ENCODE measurements around the gene SIGLEC1. TPM values are rescaled to one million over a fixed set of nuclear protein-coding genes. Genes with fewer than 3 reads are reported as not detected.

Gene SIGLEC1
- total and polyA plus RNA-seq, 2 of the 4 experiments (the other 2 are of a cell fraction) = not detected

GRCh38 chr20:3747471-3747870 lies 35.1 kb upstream of the SIGLEC1 start:
- ATAC-seq (ENCODE audit: low read depth) (no peak), DNase-seq (no peak)
- H2AK5ac ChIP-seq (ENCODE audit: low read depth, low read length) = no peak overlapping the region
- no peak overlapping the region for H2BK20ac ChIP-seq (ENCODE audit: low read depth, low read length)
- peaks cover 12% of the 10 kb centered on the region for H3K27me3 ChIP-seq (ENCODE audit: control insufficient read depth, insufficient read depth, low read length)
- H3K14ac ChIP-seq (replicated peaks; ENCODE audit: low read depth, low read length) = no peak overlapping the region
- no peaks in the 10 kb centered on the region for H3K9me3 ChIP-seq (ENCODE audit: control insufficient read depth, insufficient read depth, low read length)
- H4K91ac ChIP-seq (ENCODE audit: insufficient read depth, low read depth, low read length) = no peak overlapping the region
- ChIA-PET CTCF (interaction anchor here (0.5 kb wide), 1 partner anchor 11 kb away, joined by 3 read pairs; no protein-coding TSS in a partner anchor), POLR2A (ENCODE audit: unreplicated experiment) (no interaction called here)
- no peak overlapping the region for H3K4ac ChIP-seq (ENCODE audit: low read depth, low read length)
- intact Hi-C loops (cut with micrococcal nuclease) = no loop called here
- H2AFZ ChIP-seq (replicated peaks; ENCODE audit: low read length, poor library complexity) = no peak overlapping the region
- H3K4me3 ChIP-seq (ENCODE audit: insufficient read depth, low read depth, low read length) = no peak overlapping the region
- no peak overlapping the region for H3K56ac ChIP-seq (ENCODE audit: extremely low read depth, insufficient read depth, low read length)
- no peak overlapping the region for H2BK15ac ChIP-seq (ENCODE audit: low read depth, low read length)
- peaks cover 2% of the 10 kb centered on the region for H3K36me3 ChIP-seq (ENCODE audit: control insufficient read depth, insufficient read depth, low read length)
- H3K27ac ChIP-seq (ENCODE audit: insufficient read depth, low read length) = no peak overlapping the region
- TF ChIP-seq, protein P1, sequence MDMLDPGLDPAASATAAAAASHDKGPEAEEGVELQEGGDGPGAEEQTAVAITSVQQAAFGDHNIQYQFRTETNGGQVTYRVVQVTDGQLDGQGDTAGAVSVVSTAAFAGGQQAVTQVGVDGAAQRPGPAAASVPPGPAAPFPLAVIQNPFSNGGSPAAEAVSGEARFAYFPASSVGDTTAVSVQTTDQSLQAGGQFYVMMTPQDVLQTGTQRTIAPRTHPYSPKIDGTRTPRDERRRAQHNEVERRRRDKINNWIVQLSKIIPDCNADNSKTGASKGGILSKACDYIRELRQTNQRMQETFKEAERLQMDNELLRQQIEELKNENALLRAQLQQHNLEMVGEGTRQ (IDR thresholded peaks at IDR 0.05; ENCODE audit: low read depth, low read length) = no peak
- no peak overlapping the region for H3K18ac ChIP-seq (ENCODE audit: low read depth, low read length)
- in situ Hi-C loops (cut with MboI; ENCODE audit: low sequenced_read_pairs) = no loop called here
- 100% methylated on average over 1 of the region's 2 CpGs; no CpG with 5 or more reads in 1 of the 2 experiments for WGBS, 2 experiments (ENCODE audit: extremely low coverage in 2 of 2, insufficient read length in 1 of 2)
- no peak overlapping the region for H2BK5ac ChIP-seq (ENCODE audit: low read depth, low read length, poor library complexity, severe bottlenecking)
- H2AK9ac ChIP-seq (replicated peaks; ENCODE audit: low read depth, low read length, poor library complexity) = no peak overlapping the region
- H4K20me1 ChIP-seq (ENCODE audit: insufficient read depth, low read length) = 0 out of 2 replicates have a peak, but pooled peaks cover under 1% of the 10 kb centered on the region
- H3K4me1 ChIP-seq (ENCODE audit: control insufficient read depth, insufficient read depth, low read length) = no peaks in the 10 kb centered on the region
- H3K79me1 ChIP-seq (ENCODE audit: low read depth in 1 of 2, low read length in 2 of 2) = no peaks in the 10 kb centered on the region
- H2BK120ac ChIP-seq (ENCODE audit: low read depth, low read length) = no peak overlapping the region
- H3K9ac ChIP-seq (ENCODE audit: low read depth, low read length) = no peak overlapping the region
- BruUV-seq (replicated peaks) = no TSS peak
- dilution Hi-C loops (cut with HindIII; ENCODE audit: low sequenced_read_pairs, unreplicated experiment) = no loop called here
- H3K9me1 ChIP-seq (ENCODE audit: insufficient read depth, low read length) = no peaks in the 10 kb centered on the region
- no peak overlapping the region for H3K23ac ChIP-seq (ENCODE audit: low read depth, low read length)
- H3K4me2 ChIP-seq (ENCODE audit: low read depth, low read length) = no peak overlapping the region
- no peak overlapping the region for H4K5ac ChIP-seq (ENCODE audit: low read depth, low read length)
- H4K8ac ChIP-seq (ENCODE audit: low read depth in 2 of 2, low read length in 2 of 2) = no peak overlapping the region

Measured in IMR-90 (cell line).